Gastrocnemius medialis (tissue), 4 donors: Measurements from ENCODE around the gene SPAG8. TPM values are rescaled to one million over a fixed set of nuclear protein-coding genes. Genes with fewer than 3 reads are reported as not detected.

Experiments used
- ATAC-seq, 2 donors: fragments of 150-250 bp; one replicate each; pipeline ENCODE4 v1.9.1; 2016
- DNase-seq, 2 donors: peaks; one replicate each; pipeline ENCODE4 v3.0.0-alpha.2; 2019
- H3K27ac ChIP-seq, 4 donors: fragments of 200-600 bp; sonication (generic); 1 replicate in 1 of 4; 2 replicates in 3 of 4; pipeline ENCODE4 v1.5.1; 2016 to 2018; ENCODE audit warnings: mild to moderate bottlenecking in 2 of 4, moderate library complexity in 1 of 4
- H3K27me3 ChIP-seq, 3 donors: fragments of 200-600 bp; sonication (generic) in 2 of 3; 1 replicate in 1 of 3; 2 replicates in 2 of 3; pipeline versions ENCODE4 v1.5.1 to v1.6.0; 2016 to 2019; ENCODE audit warnings: mild to moderate bottlenecking in 1 of 3, moderate library complexity in 1 of 3
- H3K36me3 ChIP-seq, 2 donors: fragments of 200-600 bp; sonication (generic) in 1 of 2; one replicate each; pipeline ENCODE4 v1.5.1; 2017 to 2018
- H3K4me1 ChIP-seq, 2 donors: fragments of 200-600 bp; sonication (generic) in 1 of 2; one replicate each; pipeline ENCODE4 v1.5.1; 2016 to 2017; ENCODE audit warnings: mild to moderate bottlenecking in 2 of 2
- H3K4me3 ChIP-seq, 4 donors: fragments of 200-600 bp; sonication (generic) in 3 of 4; 1 replicate in 1 of 4; 2 replicates in 3 of 4; pipeline ENCODE4 v1.5.1; 2016 to 2019; ENCODE audit warnings: mild to moderate bottlenecking in 2 of 4
- H3K9me3 ChIP-seq, 3 donors: fragments of 200-600 bp; sonication (generic) in 2 of 3; 1 replicate in 1 of 3; 2 replicates in 2 of 3; pipeline ENCODE4 v1.5.1; 2016 to 2019
- CTCF ChIP-seq, 5 experiments: fragments of 450-650 bp in 3 of 5; fragments of 200-600 bp in 2 of 5; sonication (generic) in 2 of 5; IDR thresholded peaks in 4 of 5; conservative IDR thresholded peaks in 1 of 5; 1 replicate in 4 of 5; 2 replicates in 1 of 5; pipeline ENCODE4 v1.5.1; 2016 to 2019; ENCODE audit warnings: antibody characterized with exemption in 5 of 5, mild to moderate bottlenecking in 3 of 5, moderate library complexity in 3 of 5
- POLR2A ChIP-seq, 2 donors: fragments of 450-650 bp; IDR thresholded peaks; one replicate each; pipeline ENCODE4 v1.6.1; 2017; ENCODE audit warnings: antibody characterized with exemption in 2 of 2, mild to moderate bottlenecking in 2 of 2, moderate library complexity in 2 of 2
- in situ Hi-C, 4 donors: fragments of 200-750 bp; cut with MboI; loops; one replicate each; pipeline versions ENCODE4 v1.15.0 to v1.8.0; 2017; ENCODE audit warnings: low sequenced_read_pairs in 4 of 4
- intact Hi-C: fragments of 100-400 bp; cut with DNase I; formaldehyde crosslinking; loops from one replicate; pipeline ENCODE4 v1.15.1; 2023; ENCODE audit warnings: low total_unique reads
- total RNA-seq, 4 donors: library from RNA; depleted of rRNA; stranded (reverse); fragments of >200 nt; gene quantifications; one replicate each; pipeline versions ENCODE4 v1.1.0 to v1.2.3, GENCODE V29; 2016

The SPAG8 gene
- total RNA-seq, 4 donors from 2014 or later: 0.53 to 0.61 TPM; not detected in 2

GRCh38 chr9:35790025-35790384 lies 22.1 kb downstream of the SPAG8 start:
- intact Hi-C loops (loop anchor here (1.0 kb wide), 2 partner anchors 36 to 92 kb away; no protein-coding TSS in a partner anchor), in situ Hi-C loops (loop anchor here in 2 of 4 donors (5.0 to 10.0 kb wide), 2 partner anchors 85 to 92 kb away; partner anchors contain the start of gene OR13J1 (in 1 of the 2))
- no peak overlapping the region for H3K4me3 ChIP-seq
- no peak for ATAC-seq
- no peak for DNase-seq
- H3K27me3 ChIP-seq: no peaks in the 10 kb centered on the region
- H3K4me1 ChIP-seq: peaks cover 29 to 34% of the 10 kb centered on the region in 2 donors
- no peak for TF ChIP-seq CTCF (IDR thresholded peaks at IDR 0.05 in 4 of 5, conservative IDR thresholded peaks at IDR 0.05 in 1 of 5)
- no peak for TF ChIP-seq POLR2A (IDR thresholded peaks at IDR 0.05)
- no peaks in the 10 kb centered on the region for H3K9me3 ChIP-seq
- no peaks in the 10 kb centered on the region for H3K36me3 ChIP-seq
- H3K27ac ChIP-seq: no peak overlapping the region

GRCh38 chr9:35789541-35789940 lies 22.5 kb downstream of the SPAG8 start:
- Histone ChIP-seq H3K4me1 (peaks cover 29 to 34% of the 10 kb centered on the region in 2 donors), H3K27ac (no peak overlapping the region), H3K36me3 (no peaks in the 10 kb centered on the region), H3K4me3 (no peak overlapping the region), H3K27me3 (no peaks in the 10 kb centered on the region), H3K9me3 (no peaks in the 10 kb centered on the region)
- TF ChIP-seq CTCF (IDR thresholded peaks at IDR 0.05 in 4 of 5, conservative IDR thresholded peaks at IDR 0.05 in 1 of 5): no peak
- TF ChIP-seq POLR2A (IDR thresholded peaks at IDR 0.05): no peak
- in situ Hi-C loops (loop anchor here in 2 of 4 donors (5.0 kb wide), 1 partner anchor 93 kb away; no protein-coding TSS in a partner anchor), intact Hi-C loops (no loop called here)
- ATAC-seq (no peak), DNase-seq (no peak)

- in situ Hi-C loops: no loop called here
These were observed 28.6 kb downstream of the SPAG8 start for GRCh38 chr9:35783418-35783817.

GRCh38 chr9:35781066-35781465 lies 31.0 kb downstream of the SPAG8 start:
- intact Hi-C loops: no loop called here
- ATAC-seq: no peak
- Histone ChIP-seq H3K9me3 (no peaks in the 10 kb centered on the region), H3K4me3 (no peak overlapping the region), H3K4me1 (peaks cover under 1 to 3% of the 10 kb centered on the region in 2 donors), H3K27me3 (no peaks in the 10 kb centered on the region), H3K36me3 (no peaks in the 10 kb centered on the region), H3K27ac (no peak overlapping the region)
- in situ Hi-C loops: no loop called here
- TF ChIP-seq POLR2A (IDR thresholded peaks at IDR 0.05) (no peak), CTCF (IDR thresholded peaks at IDR 0.05 in 4 of 5, conservative IDR thresholded peaks at IDR 0.05 in 1 of 5) (no peak)
- no peak for DNase-seq

More at GRCh38 chr9:35783418-35783817, 28.6 kb downstream of the SPAG8 start:
- intact Hi-C loops: no loop called here
- TF ChIP-seq CTCF (IDR thresholded peaks at IDR 0.05 in 4 of 5, conservative IDR thresholded peaks at IDR 0.05 in 1 of 5) (no peak), POLR2A (IDR thresholded peaks at IDR 0.05) (no peak)
- Histone ChIP-seq H3K9me3 (no peaks in the 10 kb centered on the region), H3K36me3 (no peaks in the 10 kb centered on the region), H3K4me1 (no peaks in the 10 kb centered on the region), H3K4me3 (no peak overlapping the region), H3K27ac (no peak overlapping the region), H3K27me3 (no peaks in the 10 kb centered on the region)
- ATAC-seq: no peak
- no peak for DNase-seq

GRCh38 chr9:35778496-35778895 lies 33.6 kb downstream of the SPAG8 start:
- intact Hi-C loops: no loop called here
- Histone ChIP-seq H3K4me1 (peaks cover 7 to 15% of the 10 kb centered on the region in 2 donors), H3K4me3 (no peak overlapping the region), H3K27me3 (no peaks in the 10 kb centered on the region), H3K36me3 (no peaks in the 10 kb centered on the region), H3K9me3 (no peaks in the 10 kb centered on the region), H3K27ac (no peak overlapping the region)
- in situ Hi-C loops: no loop called here
- DNase-seq (no peak), ATAC-seq (no peak)
- TF ChIP-seq POLR2A (IDR thresholded peaks at IDR 0.05) (no peak), CTCF (IDR thresholded peaks at IDR 0.05 in 4 of 5, conservative IDR thresholded peaks at IDR 0.05 in 1 of 5) (no peak)
